WTC11 (cell line): ENCODE data around the gene DNAJB12.

Experiments used
- FOXK1 ChIP-seq: sonication (generic); formaldehyde crosslinking; IDR thresholded peaks from 2 replicates; pipeline ENCODE4 v1.8.0; 2022; ENCODE audit warnings: mild to moderate bottlenecking, moderate library complexity, missing genetic modification reagents
- JUN ChIP-seq: sonication (generic); formaldehyde crosslinking; IDR thresholded peaks from 2 replicates; pipeline ENCODE4 v1.8.0; 2023; ENCODE audit warnings: mild to moderate bottlenecking, missing genetic modification reagents
- NR1H2 ChIP-seq: sonication (generic); formaldehyde crosslinking; IDR thresholded peaks from 2 replicates; pipeline ENCODE4 v1.9.0; 2021; ENCODE audit warnings: mild to moderate bottlenecking, moderate library complexity, missing genetic modification reagents
- OVOL2 ChIP-seq: fragments of 250-450 bp; sonication (Bioruptor Pico); IDR thresholded peaks from 2 replicates; pipeline ENCODE4 v1.9.0; 2021; ENCODE audit warnings: mild to moderate bottlenecking, borderline replicate concordance
- SMAD4 ChIP-seq: sonication (generic); formaldehyde crosslinking; IDR thresholded peaks from 2 replicates; pipeline ENCODE4 v1.8.0; 2022; ENCODE audit warnings: mild to moderate bottlenecking, missing genetic modification reagents
- SP1 ChIP-seq: sonication (generic); formaldehyde crosslinking; conservative IDR thresholded peaks from 2 replicates; pipeline ENCODE4 v1.8.1; 2022; ENCODE audit warnings: missing genetic modification reagents
- ZNF317 ChIP-seq: sonication (generic); formaldehyde crosslinking; IDR thresholded peaks from 2 replicates; pipeline ENCODE4 v1.8.1; 2023; ENCODE audit warnings: low read depth, mild to moderate bottlenecking, moderate library complexity, missing genetic modification reagents, borderline replicate concordance
- TF ChIP-seq, protein P1 (sequence below): fragments of 200-600 bp; IDR thresholded peaks from 2 replicates; pipeline ENCODE4 v1.8.0; 2022; ENCODE audit warnings: antibody characterized with exemption
- TF ChIP-seq, protein P2 (sequence below): sonication (generic); formaldehyde crosslinking; IDR thresholded peaks from 2 replicates; pipeline ENCODE4 v1.8.0; 2023; ENCODE audit warnings: mild to moderate bottlenecking, missing genetic modification reagents
- TF ChIP-seq, protein P3 (sequence below): sonication (generic); formaldehyde crosslinking; IDR thresholded peaks from 2 replicates; pipeline ENCODE4 v1.8.0; 2022; ENCODE audit warnings: mild to moderate bottlenecking, missing genetic modification reagents
- TF ChIP-seq, protein P4 (sequence below): sonication (generic); formaldehyde crosslinking; IDR thresholded peaks from 2 replicates; pipeline ENCODE4 v1.8.1; 2023; ENCODE audit warnings: mild to moderate bottlenecking, missing genetic modification reagents
- TF ChIP-seq, protein P5 (sequence below): sonication (generic); formaldehyde crosslinking; IDR thresholded peaks from 2 replicates; pipeline ENCODE4 v1.8.1; 2023; ENCODE audit warnings: mild to moderate bottlenecking, missing genetic modification reagents, moderate library complexity
- TF ChIP-seq, protein P6 (sequence below): sonication (generic); formaldehyde crosslinking; conservative IDR thresholded peaks from 2 replicates; pipeline ENCODE4 v1.8.1; 2022; ENCODE audit warnings: mild to moderate bottlenecking, missing genetic modification reagents

DNA sequence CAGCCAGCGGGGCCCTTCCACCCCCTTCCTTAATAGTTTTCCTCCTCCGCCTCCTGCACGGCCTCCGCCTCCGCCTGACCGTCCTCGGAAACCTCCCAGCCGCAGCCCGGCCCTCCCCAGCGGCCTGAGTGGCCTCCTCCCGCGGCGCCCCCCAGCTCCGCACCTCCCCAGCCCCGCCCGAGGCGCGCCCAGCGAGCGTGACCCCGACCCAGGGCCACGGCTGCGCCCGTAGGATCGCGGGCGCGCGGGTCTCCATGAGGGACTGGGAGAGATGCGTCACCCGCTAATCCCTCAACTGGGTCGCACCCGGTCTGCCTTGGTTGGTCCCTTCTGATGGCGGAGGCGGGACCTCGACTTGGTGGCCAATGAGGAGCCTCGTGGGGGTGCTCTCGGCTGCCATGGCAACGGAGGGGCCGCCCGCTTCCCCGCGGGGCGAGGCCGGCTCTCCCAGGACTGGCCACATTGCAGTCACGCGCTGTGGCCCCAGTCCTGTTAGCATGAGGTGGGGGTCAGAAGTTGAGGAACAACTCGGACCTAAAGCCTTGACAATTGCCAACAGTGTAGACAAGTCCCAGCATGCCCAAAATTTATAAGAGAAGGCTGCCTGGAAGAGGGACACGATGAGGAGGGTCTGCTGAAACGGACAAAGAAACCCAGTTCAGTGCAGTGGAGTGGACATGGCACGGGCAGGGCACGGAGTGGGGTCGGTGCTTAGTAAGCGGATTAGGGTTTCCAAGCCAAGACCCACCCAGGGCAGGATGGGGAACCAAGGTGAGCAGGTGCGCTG lies 56.7 kb downstream of the DNAJB12 start:
- TF ChIP-seq, protein P1, sequence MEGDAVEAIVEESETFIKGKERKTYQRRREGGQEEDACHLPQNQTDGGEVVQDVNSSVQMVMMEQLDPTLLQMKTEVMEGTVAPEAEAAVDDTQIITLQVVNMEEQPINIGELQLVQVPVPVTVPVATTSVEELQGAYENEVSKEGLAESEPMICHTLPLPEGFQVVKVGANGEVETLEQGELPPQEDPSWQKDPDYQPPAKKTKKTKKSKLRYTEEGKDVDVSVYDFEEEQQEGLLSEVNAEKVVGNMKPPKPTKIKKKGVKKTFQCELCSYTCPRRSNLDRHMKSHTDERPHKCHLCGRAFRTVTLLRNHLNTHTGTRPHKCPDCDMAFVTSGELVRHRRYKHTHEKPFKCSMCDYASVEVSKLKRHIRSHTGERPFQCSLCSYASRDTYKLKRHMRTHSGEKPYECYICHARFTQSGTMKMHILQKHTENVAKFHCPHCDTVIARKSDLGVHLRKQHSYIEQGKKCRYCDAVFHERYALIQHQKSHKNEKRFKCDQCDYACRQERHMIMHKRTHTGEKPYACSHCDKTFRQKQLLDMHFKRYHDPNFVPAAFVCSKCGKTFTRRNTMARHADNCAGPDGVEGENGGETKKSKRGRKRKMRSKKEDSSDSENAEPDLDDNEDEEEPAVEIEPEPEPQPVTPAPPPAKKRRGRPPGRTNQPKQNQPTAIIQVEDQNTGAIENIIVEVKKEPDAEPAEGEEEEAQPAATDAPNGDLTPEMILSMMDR: no peak
- TF ChIP-seq, protein P2, sequence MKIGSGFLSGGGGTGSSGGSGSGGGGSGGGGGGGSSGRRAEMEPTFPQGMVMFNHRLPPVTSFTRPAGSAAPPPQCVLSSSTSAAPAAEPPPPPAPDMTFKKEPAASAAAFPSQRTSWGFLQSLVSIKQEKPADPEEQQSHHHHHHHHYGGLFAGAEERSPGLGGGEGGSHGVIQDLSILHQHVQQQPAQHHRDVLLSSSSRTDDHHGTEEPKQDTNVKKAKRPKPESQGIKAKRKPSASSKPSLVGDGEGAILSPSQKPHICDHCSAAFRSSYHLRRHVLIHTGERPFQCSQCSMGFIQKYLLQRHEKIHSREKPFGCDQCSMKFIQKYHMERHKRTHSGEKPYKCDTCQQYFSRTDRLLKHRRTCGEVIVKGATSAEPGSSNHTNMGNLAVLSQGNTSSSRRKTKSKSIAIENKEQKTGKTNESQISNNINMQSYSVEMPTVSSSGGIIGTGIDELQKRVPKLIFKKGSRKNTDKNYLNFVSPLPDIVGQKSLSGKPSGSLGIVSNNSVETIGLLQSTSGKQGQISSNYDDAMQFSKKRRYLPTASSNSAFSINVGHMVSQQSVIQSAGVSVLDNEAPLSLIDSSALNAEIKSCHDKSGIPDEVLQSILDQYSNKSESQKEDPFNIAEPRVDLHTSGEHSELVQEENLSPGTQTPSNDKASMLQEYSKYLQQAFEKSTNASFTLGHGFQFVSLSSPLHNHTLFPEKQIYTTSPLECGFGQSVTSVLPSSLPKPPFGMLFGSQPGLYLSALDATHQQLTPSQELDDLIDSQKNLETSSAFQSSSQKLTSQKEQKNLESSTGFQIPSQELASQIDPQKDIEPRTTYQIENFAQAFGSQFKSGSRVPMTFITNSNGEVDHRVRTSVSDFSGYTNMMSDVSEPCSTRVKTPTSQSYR (CRISPR knock-in tag): no peak
- TF ChIP-seq, protein P3, sequence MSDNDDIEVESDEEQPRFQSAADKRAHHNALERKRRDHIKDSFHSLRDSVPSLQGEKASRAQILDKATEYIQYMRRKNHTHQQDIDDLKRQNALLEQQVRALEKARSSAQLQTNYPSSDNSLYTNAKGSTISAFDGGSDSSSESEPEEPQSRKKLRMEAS: peak; percentile 74
- 0 out of 2 replicates have a peak, but pooled peaks have one; percentile 35 for TF ChIP-seq FOXK1 (CRISPR knock-in tag)
- TF ChIP-seq, protein P4, sequence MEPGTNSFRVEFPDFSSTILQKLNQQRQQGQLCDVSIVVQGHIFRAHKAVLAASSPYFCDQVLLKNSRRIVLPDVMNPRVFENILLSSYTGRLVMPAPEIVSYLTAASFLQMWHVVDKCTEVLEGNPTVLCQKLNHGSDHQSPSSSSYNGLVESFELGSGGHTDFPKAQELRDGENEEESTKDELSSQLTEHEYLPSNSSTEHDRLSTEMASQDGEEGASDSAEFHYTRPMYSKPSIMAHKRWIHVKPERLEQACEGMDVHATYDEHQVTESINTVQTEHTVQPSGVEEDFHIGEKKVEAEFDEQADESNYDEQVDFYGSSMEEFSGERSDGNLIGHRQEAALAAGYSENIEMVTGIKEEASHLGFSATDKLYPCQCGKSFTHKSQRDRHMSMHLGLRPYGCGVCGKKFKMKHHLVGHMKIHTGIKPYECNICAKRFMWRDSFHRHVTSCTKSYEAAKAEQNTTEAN (CRISPR knock-in tag): no peak
- TF ChIP-seq OVOL2: no peak
- TF ChIP-seq SMAD4: no peak
- TF ChIP-seq, protein P5, sequence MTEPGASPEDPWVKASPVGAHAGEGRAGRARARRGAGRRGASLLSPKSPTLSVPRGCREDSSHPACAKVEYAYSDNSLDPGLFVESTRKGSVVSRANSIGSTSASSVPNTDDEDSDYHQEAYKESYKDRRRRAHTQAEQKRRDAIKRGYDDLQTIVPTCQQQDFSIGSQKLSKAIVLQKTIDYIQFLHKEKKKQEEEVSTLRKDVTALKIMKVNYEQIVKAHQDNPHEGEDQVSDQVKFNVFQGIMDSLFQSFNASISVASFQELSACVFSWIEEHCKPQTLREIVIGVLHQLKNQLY: no peak
- TF ChIP-seq ZNF317 (CRISPR knock-in tag): no peak
- 0 out of 2 replicates have a peak, but pooled peaks have one; percentile 39 for TF ChIP-seq SP1 (CRISPR knock-in tag)
- TF ChIP-seq, protein P6, sequence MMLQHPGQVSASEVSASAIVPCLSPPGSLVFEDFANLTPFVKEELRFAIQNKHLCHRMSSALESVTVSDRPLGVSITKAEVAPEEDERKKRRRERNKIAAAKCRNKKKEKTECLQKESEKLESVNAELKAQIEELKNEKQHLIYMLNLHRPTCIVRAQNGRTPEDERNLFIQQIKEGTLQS (CRISPR knock-in tag): no peak
- no peak for TF ChIP-seq NR1H2
- TF ChIP-seq JUN (CRISPR knock-in tag): no peak
